GM10847 (cell line): Measurements from ENCODE around the gene ZNF362.

Experiments used
- POLR2A ChIP-seq: IDR thresholded peaks from 2 replicates; pipeline ENCODE4 v1.6.1; 2011; ENCODE audit not compliant: insufficient read length; ENCODE audit errors: extremely low read depth

The ZNF362 gene

DNA sequence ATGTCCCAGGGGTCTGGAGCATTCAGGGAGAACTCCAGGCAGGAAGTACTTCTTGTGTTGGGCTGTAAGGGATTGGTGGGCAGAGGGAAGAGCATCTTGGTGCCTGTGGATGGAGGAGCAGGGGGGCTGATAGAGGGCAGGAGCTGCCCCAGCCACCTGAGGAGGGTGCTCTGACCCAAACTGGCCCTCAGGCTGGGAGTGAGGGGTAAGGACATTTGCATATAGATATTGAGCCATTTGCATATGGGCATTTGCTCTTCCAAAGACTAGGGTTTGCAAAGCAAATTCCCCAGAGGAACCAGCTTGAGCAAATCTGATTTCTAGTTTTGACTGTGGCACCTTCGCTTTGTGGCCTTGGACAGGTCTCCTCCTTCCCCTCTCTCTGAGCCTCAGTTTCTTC is 18.2 kb downstream of the ZNF362 start:
- no peak for TF ChIP-seq POLR2A

DNA sequence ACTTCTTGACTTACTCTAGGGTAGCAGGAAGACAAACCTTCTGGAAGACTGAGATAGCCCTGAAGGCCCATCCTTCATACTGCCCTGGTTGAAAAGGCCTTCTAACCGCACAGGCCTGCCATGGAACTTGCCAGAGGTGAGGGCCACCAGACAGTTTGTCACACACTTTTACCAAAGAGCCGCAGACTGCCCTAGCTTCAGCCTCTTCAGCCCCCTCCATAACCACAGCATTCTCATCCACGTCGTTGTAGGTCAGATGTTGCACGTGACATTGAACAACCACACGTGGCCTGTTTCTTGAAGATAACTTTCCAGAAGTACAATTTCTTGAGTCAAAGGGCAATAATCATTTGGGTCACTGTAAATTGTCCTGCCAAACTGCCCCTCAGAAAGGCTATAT is 18.9 kb downstream of the ZNF362 start:
- no peak for TF ChIP-seq POLR2A

DNA sequence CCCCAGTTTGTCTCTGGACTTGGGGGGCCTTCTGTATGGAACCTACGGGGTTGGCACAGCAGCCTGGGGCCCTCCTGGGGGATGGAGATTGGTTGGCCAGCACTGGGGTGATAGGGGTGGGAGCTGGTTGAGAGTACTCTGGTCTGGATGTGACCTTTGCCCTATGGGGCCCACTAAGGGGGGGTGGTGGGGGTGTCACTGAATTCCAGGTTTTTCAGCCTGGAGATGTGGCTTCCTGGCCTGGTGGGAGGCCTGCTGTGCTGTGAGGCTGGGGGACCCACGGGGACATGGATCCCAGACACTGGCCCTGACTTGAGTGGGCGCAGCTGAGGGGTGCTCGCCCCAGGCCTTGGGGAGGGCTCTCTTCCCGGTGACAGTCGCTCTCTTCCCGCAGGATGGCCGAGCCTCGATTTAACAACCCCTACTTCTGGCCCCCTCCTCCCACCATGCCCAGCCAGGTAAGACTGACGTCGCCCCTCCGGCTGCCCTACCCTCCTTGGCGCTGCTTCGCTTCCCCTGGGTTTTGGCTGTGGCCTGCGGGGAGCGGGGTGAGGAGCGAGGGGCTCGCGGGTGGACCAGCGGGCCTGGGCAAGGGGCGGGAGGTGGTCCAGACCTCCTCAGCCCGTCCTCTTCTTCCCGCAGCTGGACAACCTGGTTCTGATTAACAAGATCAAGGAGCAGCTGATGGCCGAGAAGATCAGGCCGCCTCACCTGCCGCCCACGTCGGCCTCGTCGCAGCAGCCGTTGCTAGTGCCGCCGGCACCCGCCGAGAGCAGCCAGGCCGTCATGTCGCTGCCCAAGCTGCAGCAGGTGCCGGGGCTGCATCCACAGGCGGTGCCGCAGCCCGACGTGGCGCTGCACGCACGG is 19.6 kb downstream of the ZNF362 start:
- TF ChIP-seq POLR2A: no peak

- TF ChIP-seq POLR2A: no peak
Observed at GRCh38 chr1:33276573-33277298, 20.4 kb downstream of the ZNF362 start.

DNA sequence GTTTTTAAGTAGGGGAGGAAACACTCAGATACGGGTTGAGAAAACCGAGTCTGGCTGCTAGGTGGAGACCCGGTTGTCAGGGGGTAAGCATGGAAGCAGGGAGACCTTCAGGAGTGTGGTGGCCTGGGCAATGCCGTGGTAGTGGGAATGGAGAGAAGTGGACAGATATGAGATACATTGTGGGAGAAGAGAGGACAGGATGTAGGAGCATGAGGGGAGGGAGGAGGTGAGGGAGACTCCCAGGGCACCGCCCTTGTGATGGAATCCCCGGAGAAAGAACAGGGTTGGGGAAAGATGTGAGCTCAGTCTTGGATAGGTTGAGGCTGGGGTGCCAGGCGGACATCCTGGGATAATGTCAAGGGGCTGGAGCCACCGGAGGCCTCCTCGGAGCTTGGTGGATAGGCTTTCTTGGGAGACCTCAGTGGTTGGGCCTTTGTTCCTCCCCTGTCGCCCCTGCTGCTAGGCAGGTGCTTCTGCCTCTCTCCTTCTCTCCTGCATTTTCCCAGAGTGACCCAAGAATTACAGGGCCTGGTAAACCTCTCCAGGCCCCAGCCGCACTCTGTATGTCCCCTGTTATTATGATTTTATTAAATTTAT is 21.3 kb downstream of the ZNF362 start:
- TF ChIP-seq POLR2A: no peak

- no peak for TF ChIP-seq POLR2A
Observed at GRCh38 chr1:33280091-33280661, 23.9 kb downstream of the ZNF362 start.

DNA sequence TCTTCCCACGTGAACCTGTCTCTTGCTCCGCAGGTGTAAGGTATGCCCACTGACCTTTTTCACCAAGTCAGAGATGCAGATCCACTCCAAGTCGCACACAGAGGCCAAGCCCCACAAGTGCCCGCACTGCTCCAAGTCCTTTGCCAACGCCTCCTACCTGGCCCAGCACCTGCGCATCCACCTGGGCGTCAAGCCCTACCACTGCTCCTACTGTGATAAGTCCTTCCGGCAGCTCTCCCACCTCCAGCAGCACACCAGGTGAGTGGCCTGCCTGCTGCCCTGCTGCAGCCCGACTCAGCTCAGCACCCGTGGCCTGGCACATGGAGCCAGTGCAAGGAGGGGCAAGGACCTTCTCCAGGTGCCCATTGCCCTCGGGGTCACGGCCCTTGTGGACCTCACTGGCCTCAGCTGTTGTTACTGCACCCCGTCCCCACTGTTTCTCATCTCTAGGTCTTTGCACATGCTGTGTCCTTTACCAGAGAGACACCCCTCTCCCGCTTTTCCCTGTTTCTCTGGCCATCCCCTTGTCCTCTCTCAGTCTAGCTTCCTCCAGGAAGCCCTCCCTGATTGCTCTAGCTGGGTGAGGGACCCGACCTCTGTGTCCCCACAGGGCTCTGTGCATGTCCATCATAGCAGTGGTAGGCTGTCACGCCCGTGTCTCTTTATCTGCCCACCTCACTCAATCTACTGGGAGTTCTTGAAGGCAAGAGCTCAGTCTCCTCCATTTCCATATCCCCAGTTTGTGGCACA is 25.4 kb downstream of the ZNF362 start:
- TF ChIP-seq POLR2A: no peak

DNA sequence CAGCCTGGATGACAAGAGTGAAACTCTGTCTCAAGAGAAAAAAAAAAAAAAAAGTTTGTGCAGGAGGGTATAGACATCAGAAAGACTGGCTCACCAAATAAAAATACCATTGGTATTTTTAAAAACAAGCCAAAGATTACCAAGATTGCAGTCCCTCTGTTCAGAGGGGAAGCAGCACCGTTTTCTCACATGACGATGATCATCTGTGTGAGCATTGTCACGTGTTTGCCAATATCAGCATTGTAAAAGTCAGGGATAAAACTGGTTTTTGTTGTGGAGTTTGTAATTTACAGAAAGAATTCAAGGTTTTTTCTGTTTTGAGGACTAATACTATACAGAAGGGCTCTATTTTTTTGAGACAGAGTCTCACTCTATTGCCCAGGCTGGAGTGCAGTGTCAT is 26.5 kb downstream of the ZNF362 start:
- TF ChIP-seq POLR2A: no peak

- TF ChIP-seq POLR2A: no peak
Observed at GRCh38 chr1:33284049-33284448, 27.8 kb downstream of the ZNF362 start.

DNA sequence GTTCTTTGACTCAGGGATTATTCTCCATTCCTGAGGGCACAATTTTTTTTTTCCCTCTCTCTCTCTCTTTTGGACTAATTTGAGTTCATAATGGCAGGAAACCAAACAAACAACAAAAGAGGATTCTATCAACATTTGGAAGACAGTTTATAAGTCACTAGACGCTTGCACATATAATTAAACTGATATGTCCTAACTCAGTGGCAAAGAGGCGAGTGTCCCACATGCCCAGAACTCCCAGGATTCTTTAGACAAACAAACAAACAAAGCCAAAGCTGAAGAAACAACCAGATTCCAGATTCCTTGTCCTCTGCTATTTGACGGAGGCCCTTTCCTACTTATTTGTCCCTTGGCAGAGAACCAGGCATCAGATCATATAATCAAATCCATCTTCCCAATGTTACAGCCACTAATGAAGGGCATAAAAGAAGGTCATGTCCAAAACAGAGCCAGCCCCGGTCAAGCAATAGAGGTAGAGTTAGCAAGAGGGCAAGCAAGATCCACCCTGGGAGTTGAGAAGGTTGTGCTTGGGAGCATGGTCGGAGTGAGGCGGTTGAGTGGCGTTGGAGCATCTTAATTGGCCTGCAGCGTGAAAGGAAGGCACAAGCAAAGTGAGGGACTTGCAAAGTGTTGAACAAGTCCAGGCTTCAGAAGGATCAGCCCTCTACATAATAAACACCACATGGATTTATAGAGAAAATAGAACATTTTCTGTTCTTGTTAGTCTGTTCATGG is 30.3 kb downstream of the ZNF362 start:
- no peak for TF ChIP-seq POLR2A

GRCh38 chr1:33287317-33287716 is 31.0 kb downstream of the ZNF362 start:
- TF ChIP-seq POLR2A: no peak

DNA sequence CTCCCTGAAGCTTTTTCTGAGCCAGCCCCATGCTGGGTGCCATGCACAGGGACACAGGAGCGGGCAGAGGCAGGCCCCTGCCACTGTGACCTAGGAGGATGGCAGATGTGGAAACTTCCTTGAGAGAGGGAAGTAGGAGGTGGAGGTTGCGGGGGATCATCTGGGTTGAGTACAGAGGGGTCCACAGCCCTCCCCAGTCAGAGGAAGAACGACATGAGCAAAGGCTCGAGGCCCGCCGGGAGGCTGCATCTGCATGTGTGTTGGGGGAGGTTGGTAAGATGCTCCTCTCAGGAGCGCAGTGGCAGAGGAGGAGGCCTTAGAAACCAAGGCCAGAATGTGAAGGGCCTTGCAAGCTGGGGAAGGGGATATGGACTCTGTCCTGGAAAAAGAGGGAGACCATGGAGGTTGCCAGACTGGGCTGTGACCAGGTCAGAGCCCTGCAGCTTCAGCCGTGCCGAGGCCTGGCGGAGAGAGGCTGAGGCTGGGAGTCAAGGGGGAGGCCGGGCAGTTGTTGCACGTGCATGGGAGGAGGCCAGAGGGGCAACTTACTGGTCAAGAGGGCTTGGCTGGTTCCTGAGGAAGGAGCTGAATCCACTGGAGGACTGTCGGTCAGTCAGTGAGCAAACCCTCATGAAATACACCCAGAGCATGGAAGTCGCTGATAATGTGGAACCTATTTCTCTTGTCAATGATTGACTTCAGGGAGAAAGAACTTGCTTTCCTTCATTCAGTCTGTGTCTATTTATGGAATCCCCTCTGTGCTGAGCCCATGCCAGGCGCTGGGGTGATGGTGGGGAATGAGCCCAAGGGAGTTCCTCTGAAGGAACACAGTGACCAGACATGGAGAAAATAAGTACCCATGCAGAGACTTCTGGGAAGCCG is 32.9 kb downstream of the ZNF362 start:
- no peak for TF ChIP-seq POLR2A

DNA sequence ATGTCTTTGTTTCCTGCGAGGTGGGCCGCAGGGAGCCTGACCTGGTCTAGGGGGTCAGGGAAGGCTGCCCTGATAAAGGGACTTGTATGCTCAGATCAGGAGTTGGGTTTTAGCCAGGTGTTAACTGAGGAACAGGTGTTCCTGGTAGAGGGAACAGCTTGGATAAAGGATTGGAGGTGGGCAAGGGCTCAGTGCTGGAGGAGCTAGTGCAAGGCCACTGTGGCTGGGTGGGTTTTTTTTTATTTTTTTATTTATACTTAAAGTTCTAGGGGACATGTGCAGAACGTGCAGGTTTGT is 33.5 kb downstream of the ZNF362 start:
- no peak for TF ChIP-seq POLR2A
